Stimulated activated CD8-positive, alpha-beta memory T cell treated with anti-CD3 and anti-CD28 coated beads, Interleukin-4, amount 100 ng/mL, for 48 hours (primary cell): ENCODE data around the gene DAPK1.

ENCODE experiments used
- DNase-seq: peaks from one replicate; pipeline ENCODE4 v3.0.0-alpha.2; 2020

The DAPK1 gene

DNA sequence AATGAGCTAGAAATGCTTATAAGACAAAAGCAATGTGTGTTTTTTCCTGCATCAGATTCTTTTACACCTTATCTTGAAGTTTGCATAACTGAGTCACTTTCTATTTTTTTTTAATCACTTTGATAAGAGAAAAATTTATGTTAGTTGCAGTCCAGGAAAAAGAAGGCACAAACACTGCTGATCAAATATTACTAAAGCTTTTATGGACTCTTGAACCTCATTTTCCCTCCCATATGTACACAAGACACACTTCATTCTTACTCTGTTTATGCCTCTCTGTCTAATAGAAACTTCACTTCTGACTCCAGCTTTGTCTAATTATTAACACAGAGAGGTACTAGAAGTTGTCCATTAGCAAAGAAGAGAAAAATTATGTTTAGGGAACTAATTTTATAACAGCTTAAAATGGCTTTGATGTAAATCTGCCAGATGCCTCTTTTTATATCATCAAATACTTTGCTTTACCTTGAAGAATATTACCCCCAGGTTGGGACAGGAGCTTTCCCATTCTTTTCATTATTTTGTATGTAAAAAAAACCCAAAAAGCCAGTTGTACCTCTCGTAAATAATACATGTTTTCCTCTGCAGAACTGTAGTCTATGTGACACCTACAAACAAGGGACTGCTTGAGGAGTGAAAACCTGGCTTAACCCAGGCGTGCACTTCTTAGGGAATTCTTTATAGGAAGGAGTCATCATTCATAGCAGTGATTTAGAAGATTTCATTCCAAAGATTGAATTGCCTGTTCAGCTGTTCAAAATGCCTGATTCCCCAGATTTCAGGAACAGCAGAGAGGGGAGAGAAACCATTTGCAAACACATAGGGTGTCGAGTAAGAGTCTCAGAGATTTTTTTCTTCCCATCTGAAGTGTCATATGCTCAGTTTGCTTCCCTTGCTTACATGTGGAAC lies 72.6 kb downstream of the DAPK1 start:
- no peak for DNase-seq

GRCh38 chr9:87572719-87573118 lies 75.1 kb downstream of the DAPK1 start:
- no peak for DNase-seq

DNA sequence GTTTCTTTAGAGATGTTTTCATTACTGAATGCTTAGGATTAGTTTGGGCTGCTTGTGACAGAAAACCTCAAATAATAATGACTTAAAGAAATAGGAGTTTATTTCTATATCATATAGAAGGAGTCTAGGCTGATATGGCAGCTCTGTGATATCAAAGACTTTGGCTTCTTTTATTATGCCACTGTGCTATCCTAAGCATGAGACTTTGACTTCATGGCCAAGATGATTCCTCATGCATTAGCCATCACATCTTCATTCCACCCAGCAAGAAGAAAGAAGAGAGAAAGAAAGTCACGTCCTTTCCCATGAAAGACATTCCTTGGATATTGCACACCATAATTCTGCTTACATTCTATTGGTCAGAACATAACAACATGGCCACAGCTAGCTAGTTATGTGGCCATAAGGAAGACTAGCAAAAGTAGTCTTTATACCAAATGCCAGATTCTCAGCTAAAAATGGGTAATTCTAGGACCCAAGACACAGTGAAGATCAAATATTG lies 76.2 kb downstream of the DAPK1 start:
- no peak for DNase-seq

GRCh38 chr9:87577746-87578145 lies 80.1 kb downstream of the DAPK1 start:
- no peak for DNase-seq

- DNase-seq, result no peak
Observed at GRCh38 chr9:87578625-87579024, 81.0 kb downstream of the DAPK1 start.

DNA sequence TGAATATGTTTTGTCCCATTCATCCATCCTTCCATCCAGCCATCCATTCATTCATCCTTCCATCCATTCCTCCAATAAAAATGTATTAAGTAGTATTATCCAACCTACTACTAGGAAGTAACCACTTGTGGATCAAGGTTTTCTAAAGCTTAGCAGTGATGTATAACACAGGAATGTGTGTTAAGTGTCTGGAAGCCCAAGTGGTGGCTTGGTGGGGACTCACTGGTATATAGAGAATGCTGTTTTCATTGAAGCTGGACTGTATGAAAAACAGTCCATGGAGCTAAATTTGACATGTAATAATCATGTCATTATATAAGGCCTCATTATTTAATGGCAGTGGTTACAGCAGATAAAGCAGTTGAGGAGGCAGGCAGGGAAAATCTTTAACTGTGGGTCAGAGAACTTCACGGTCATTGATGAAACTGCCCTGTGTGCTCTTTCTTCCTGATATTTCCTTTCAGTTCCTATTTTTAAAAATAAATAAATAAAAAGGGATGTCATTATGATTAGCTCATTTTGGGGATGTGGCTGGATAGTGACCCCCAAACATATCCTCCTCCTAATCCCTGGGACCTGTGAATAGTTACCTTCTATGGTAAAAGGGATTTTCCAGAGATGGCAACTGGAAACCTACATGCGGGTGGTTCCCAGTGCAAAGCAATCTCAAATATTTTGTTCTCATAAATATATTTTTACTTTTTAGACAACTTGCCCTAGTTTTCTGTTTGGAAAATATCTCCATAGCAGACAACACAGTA lies 82.3 kb downstream of the DAPK1 start:
- DNase-seq, result no peak

- no peak for DNase-seq
Observed at GRCh38 chr9:87580941-87581438, 83.3 kb downstream of the DAPK1 start.

- DNase-seq, result no peak
Observed at GRCh38 chr9:87581513-87581912, 83.8 kb downstream of the DAPK1 start.

DNA sequence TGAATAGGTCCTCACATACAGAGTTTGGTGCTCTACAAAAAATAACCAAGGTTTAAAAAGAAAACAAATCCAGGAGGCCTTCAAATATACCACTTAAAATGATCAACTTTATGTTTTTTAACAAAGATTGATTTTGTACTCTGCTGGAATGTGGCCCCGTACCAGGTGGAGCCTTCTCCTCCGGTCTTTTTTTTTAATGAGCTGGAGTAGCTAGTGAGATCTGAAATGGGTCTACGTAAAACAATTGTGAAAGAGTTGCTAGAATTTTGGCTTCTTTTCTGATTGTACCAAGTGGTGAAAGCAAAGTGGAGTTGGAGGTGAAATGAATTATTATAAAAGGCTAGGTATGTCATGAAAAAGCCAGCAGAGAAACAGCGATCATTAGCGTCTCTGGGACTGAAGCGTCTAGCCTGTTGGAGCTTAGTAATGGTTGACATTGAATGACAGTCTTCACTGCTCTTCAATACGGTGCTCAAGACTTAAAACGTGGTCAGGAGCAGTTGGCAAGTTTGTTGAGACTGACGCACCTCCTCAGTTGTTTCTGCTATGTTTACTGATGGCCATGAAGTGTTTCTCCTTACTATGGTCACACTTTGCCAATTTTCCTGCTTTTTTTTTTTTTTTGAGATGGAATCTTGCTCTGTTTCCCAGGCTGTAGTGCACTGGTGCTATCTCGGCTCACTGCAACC lies 84.4 kb downstream of the DAPK1 start:
- DNase-seq, result no peak

- DNase-seq, result no peak
Observed at GRCh38 chr9:87584326-87584725, 86.7 kb downstream of the DAPK1 start.

GRCh38 chr9:87585123-87585855 lies 87.6 kb downstream of the DAPK1 start:
- DNase-seq, result no peak

GRCh38 chr9:87586731-87587355 lies 89.2 kb downstream of the DAPK1 start:
- no peak for DNase-seq

DNA sequence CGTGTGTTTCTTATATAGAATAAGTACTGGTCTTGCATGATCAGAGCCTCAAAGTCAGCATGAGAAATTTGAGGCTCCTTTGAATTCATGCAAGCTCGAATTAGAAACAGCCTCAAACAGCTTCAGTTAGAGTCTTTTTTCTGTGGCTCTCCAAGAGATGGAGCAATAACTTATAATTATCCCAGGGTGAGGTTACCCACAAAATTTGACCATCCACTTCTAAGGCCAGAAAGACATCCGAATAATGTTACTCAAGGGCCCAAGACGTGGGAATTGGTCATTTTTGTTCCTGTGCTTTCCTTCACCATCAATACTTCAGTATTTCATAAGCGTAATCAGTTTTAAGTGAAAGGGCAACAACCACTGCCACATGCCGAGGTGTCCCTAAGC lies 89.7 kb downstream of the DAPK1 start:
- no peak for DNase-seq

GRCh38 chr9:87587864-87588263 lies 90.2 kb downstream of the DAPK1 start:
- no peak for DNase-seq

GRCh38 chr9:87588339-87588738 lies 90.7 kb downstream of the DAPK1 start:
- DNase-seq, result no peak

GRCh38 chr9:87590996-87591395 lies 93.3 kb downstream of the DAPK1 start:
- DNase-seq, result no peak

- no peak for DNase-seq
Observed at GRCh38 chr9:87592554-87593358, 95.1 kb downstream of the DAPK1 start.

GRCh38 chr9:87593359-87593980 lies 95.8 kb downstream of the DAPK1 start:
- DNase-seq, result no peak

- DNase-seq, result no peak
Observed at GRCh38 chr9:87594194-87594593, 96.5 kb downstream of the DAPK1 start.

DNA sequence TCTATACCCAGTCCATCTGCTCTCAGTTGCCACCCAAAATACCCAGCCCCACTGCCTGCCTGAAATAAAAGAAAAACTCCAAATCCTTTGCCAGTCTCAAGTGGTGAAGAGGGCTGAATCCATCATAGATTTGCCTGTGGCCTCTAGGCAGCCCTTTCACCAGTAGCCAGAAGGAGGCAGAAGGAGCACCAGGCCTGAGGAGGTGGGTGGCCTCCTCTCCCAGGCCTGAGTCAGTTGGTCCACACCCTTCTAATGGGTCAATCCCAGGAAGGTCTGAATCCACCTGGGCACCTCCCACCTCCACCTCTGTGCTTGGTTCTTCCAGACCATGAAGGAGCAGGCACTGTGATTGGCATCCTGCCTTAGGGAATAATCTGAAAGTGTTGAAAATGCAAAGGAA lies 97.0 kb downstream of the DAPK1 start:
- no peak for DNase-seq

GRCh38 chr9:87595610-87596009 lies 97.9 kb downstream of the DAPK1 start:
- DNase-seq, result no peak
